ENCODE data around the gene KIAA1143. TPM values are rescaled to one million over a fixed set of nuclear protein-coding genes. Genes with fewer than 3 reads are reported as not detected.

KIAA1143 gene
- total and polyA plus RNA-seq, 2 of the 13 experiments (the other 11 are each of a cell fraction or from before 2014, with no cell fraction given): 9.9 to 27.2 TPM

GRCh38 chr3:44729384-44729910 lies 32.0 kb downstream of the KIAA1143 start, which contains the start of gene ZNF501 (continued):
- peak; percentile 88 for TF ChIP-seq ARID2 (CRISPR knock-in tag; IDR thresholded peaks at IDR 0.05; ENCODE audit: borderline replicate concordance)
- TF ChIP-seq XRCC5 (optimal IDR thresholded peaks at IDR 0.05; ENCODE audit: low read length): peak; percentile 91
- no peak for TF ChIP-seq USF2 (IDR thresholded peaks at IDR 0.05; ENCODE audit: low read depth, low read length)
- no peak; the same call in 1 of the 2 replicates for TF ChIP-seq USF2 (CRISPR knock-in tag; IDR thresholded peaks at IDR 0.05; ENCODE audit: borderline replicate concordance)
- TF ChIP-seq MED1 (CRISPR knock-in tag; IDR thresholded peaks at IDR 0.05): peak; percentile 67; the same call in 1 of the 2 replicates
- TF ChIP-seq ZNF138 (CRISPR knock-in tag; IDR thresholded peaks at IDR 0.05; ENCODE audit: low read depth): peak; percentile 59; the same call in 1 of the 2 replicates
- no peak for TF ChIP-seq PLRG1 (conservative IDR thresholded peaks at IDR 0.05)
- no peak for TF ChIP-seq KLF9 (CRISPR knock-in tag; IDR thresholded peaks at IDR 0.05; ENCODE audit: low read depth)
- TF ChIP-seq ZNF382 (CRISPR knock-in tag; IDR thresholded peaks at IDR 0.05; ENCODE audit: borderline replicate concordance): no peak
- 0 out of 2 replicates have a peak, but pooled peaks have one; percentile 73 for TF ChIP-seq ZNF253 (CRISPR knock-in tag; IDR thresholded peaks at IDR 0.05; ENCODE audit: borderline replicate concordance)

GRCh38 chr3:44722103-44722401 lies 39.4 kb downstream of the KIAA1143 start:
- Histone ChIP-seq H4K20me1 (ENCODE audit: insufficient read depth, low read length) (no peaks in the 10 kb centered on the region), H3K27ac (ENCODE audit: extremely low read length, insufficient read depth, low read length) (no peak overlapping the region), H3K4me1 (ENCODE audit: insufficient read depth, low read length) (no peaks in the 10 kb centered on the region), H3K4me3 (replicated peaks in 1 of 3; ENCODE audit: insufficient read depth in 1 of 3, low read depth in 2 of 3, low read length in 3 of 3) (no peak overlapping the region), H3K4me2 (ENCODE audit: low read depth, low read length) (no peak overlapping the region), H3K9me3 (ENCODE audit: low read length) (peaks cover 73% of the 10 kb centered on the region), H3K36me3 (replicated peaks in 1 of 2; ENCODE audit: control insufficient read depth in 1 of 2, insufficient read depth in 2 of 2, low read length in 2 of 2) (no peaks in the 10 kb centered on the region), H2AFZ (ENCODE audit: low read length) (no peak overlapping the region), H3K27me3 (ENCODE audit: control insufficient read depth in 1 of 2, insufficient read depth in 2 of 2, low read length in 2 of 2) (no peaks in the 10 kb centered on the region), H3K9ac (ENCODE audit: insufficient read depth, low read depth, low read length) (no peak overlapping the region), H3K79me2 (ENCODE audit: insufficient read depth, low read length) (no peaks in the 10 kb centered on the region)
- in situ Hi-C loops (cut with HindIII; ENCODE audit: extremely low pct_ligation_motif_present, low pct_unique_long_range_greater_than_20kb) (no loop called here), intact Hi-C loops (cut with micrococcal nuclease; ENCODE audit: unreplicated experiment) (no loop called here)
- ATAC-seq (no peak), DNase-seq (ENCODE audit: low spot score) (no peak), FAIRE-seq (no peak)
- no TSS peak for BruUV-seq (replicated peaks)
- ChIA-PET CTCF (ENCODE audit: low intra/inter-chr PET ratio, low total read pairs) (no interaction called here), POLR2A (no interaction called here)
- WGBS (ENCODE audit: low lambda C conversion rate): 94% methylated on average over 1 of the region's 1 CpG
- no peak for TF ChIP-seq GZF1 (CRISPR knock-in tag; IDR thresholded peaks at IDR 0.05)
- no peak for TF ChIP-seq TBX2 (CRISPR knock-in tag; IDR thresholded peaks at IDR 0.05; ENCODE audit: borderline replicate concordance)
- TF ChIP-seq ZBTB49 (CRISPR knock-in tag; IDR thresholded peaks at IDR 0.05; ENCODE audit: borderline replicate concordance): no peak
- TF ChIP-seq MED8 (CRISPR knock-in tag; IDR thresholded peaks at IDR 0.05; ENCODE audit: insufficient replicate concordance): no peak
- TF ChIP-seq RBFOX2 (IDR thresholded peaks at IDR 0.05; ENCODE audit: low read depth, low read length): no peak
- no peak for TF ChIP-seq TIGD3 (CRISPR knock-in tag; IDR thresholded peaks at IDR 0.05; ENCODE audit: borderline replicate concordance)
- no peak for TF ChIP-seq ZFP62 (CRISPR knock-in tag; IDR thresholded peaks at IDR 0.05)
- TF ChIP-seq CENPT (CRISPR knock-in tag; IDR thresholded peaks at IDR 0.05; ENCODE audit: low read depth): no peak
- no peak for TF ChIP-seq RFX1 (IDR thresholded peaks at IDR 0.05)

Measured in HepG2 (cell line).